GM12874 (cell line): Measurements from ENCODE around the gene C19orf81.
A peak's percentile ranks its signal among the peaks of the same experiment; 100 is the strongest.

ENCODE experiments used
- CTCF ChIP-seq: IDR thresholded peaks from 2 replicates; pipeline ENCODE4 v1.5.1; 2011; ENCODE audit warnings: low read depth, mild to moderate bottlenecking, control low read depth, low read length, moderate library complexity; ENCODE audit not compliant: insufficient read depth

C19orf81 gene

GRCh38 chr19:50667759-50668231 lies 18.6 kb downstream of the C19orf81 start:
- no peak for TF ChIP-seq CTCF

- no peak for TF ChIP-seq CTCF
Observed at GRCh38 chr19:50668416-50668815, 19.2 kb downstream of the C19orf81 start.

GRCh38 chr19:50668879-50669278 lies 19.6 kb downstream of the C19orf81 start:
- no peak for TF ChIP-seq CTCF

- peak; percentile 73 for TF ChIP-seq CTCF
Observed at GRCh38 chr19:50669302-50670101, 20.3 kb downstream of the C19orf81 start.

GRCh38 chr19:50670102-50670380 lies 20.8 kb downstream of the C19orf81 start:
- TF ChIP-seq CTCF = no peak

- TF ChIP-seq CTCF = no peak
Observed at GRCh38 chr19:50673118-50673517, 23.9 kb downstream of the C19orf81 start.

GRCh38 chr19:50676625-50677197 lies 27.5 kb downstream of the C19orf81 start:
- no peak for TF ChIP-seq CTCF
